GM12875 (cell line): ENCODE measurements around the gene KCNK17.
A peak's percentile ranks its signal among the peaks of the same experiment; 100 is the strongest.

Experiments used
- H3K4me3 ChIP-seq: one replicate; pipeline ENCODE4 v1.5.1; 2011; ENCODE audit warnings: low read depth, low read length, control low read depth
- CTCF ChIP-seq: IDR thresholded peaks from 2 replicates; pipeline ENCODE4 v1.5.1; 2011; ENCODE audit warnings: low read depth, mild to moderate bottlenecking, control low read depth, inconsistent platforms, low read length, moderate library complexity, borderline replicate concordance; ENCODE audit not compliant: insufficient read depth

The KCNK17 gene

DNA sequence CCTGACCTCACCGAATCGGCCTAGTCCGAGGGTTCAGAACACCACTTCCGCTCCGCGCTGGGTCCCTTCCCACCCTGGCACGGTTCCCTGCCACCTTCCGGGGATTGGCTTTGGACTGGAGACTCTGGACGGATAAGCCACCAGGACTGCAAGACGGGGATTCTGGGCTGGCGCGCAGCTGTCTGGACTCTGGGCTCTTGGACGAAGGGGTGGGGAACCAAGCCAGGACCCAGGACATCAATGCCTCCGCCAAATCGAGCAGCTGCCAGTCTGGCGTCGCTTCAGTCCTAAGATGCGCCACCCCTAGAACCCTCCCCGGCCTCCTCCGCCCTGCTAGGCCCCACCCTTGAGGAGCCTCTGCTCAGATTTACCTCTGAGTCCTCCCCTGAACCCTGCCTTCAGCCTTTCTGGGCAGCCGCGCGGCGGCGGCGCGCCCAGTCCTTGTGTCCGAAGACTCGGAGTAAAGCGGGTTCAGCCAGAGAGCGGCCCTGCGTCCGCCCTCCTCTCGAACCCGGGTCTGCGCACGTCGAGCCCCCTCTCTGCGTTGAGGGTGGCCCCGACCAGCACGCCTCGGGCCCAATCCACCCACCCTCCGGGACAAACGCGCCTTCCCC lies 1.2 kb downstream of the KCNK17 start:
- no peak overlapping the region for H3K4me3 ChIP-seq
- no peak for TF ChIP-seq CTCF

DNA sequence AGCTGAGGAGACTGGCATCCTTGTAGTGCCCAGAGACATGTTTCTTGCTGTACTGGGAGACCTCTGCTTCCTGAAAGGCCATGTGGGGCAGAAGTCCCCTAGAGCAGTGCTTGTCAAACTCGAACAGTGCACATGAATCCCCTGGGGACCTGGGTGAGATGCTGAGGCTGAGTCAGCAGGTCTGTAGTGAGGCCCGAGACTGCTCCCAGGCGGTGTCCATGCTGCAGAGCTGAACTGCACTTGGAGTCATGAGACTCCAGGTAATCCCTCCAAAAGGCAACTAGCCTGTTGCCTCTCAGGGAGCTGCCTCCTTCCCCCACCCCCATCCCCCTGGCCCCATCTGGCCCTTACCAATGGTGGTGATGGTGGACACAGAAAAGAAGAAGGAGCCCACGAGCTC lies 3.7 kb downstream of the KCNK17 start:
- H3K4me3 ChIP-seq, result no peak overlapping the region
- no peak for TF ChIP-seq CTCF

- TF ChIP-seq CTCF, result peak; percentile 82
- no peak overlapping the region for H3K4me3 ChIP-seq
These were observed 4.2 kb downstream of the KCNK17 start for GRCh38 chr6:39309942-39310531.

DNA sequence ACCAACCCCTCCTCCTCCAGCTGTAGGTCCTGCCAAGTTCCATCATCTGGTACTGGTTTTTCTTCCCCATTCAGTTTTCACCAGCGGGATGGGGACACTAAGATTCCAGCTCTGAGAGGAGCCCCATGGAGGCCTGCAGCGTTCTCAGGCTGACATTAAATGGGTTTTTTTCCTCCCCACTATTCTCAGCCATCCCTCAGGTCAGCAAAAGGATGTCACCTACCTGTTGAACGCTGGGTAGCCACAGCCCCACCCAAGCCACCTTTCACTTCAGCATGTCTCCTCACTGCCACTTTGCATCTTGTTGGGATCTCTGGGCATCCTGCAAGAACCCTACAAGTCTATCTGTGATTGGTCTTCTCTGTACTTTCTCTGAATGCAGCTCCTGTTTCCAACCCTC lies 6.8 kb downstream of the KCNK17 start:
- no peak for TF ChIP-seq CTCF
- H3K4me3 ChIP-seq, result no peak overlapping the region

DNA sequence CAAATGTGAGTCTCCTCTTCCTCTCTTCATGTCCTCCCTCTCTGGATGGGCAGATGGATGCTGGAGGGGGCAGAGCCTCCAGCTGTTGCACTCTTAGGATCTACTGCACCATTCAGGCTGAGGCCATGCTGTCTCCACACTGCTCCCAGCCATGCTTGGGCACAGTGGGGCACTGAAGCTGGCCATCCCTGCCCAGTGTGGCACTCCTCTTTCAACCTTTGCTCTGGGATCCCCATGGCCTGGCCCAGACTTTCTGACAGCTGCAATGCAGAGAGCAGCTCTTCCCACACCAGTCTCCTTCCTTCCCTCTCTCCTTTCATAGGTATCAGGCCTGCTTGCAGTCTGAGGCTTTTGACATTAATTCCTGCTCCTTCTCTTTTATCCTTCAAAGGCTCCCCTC lies 9.3 kb downstream of the KCNK17 start:
- H3K4me3 ChIP-seq, result no peak overlapping the region
- no peak for TF ChIP-seq CTCF

DNA sequence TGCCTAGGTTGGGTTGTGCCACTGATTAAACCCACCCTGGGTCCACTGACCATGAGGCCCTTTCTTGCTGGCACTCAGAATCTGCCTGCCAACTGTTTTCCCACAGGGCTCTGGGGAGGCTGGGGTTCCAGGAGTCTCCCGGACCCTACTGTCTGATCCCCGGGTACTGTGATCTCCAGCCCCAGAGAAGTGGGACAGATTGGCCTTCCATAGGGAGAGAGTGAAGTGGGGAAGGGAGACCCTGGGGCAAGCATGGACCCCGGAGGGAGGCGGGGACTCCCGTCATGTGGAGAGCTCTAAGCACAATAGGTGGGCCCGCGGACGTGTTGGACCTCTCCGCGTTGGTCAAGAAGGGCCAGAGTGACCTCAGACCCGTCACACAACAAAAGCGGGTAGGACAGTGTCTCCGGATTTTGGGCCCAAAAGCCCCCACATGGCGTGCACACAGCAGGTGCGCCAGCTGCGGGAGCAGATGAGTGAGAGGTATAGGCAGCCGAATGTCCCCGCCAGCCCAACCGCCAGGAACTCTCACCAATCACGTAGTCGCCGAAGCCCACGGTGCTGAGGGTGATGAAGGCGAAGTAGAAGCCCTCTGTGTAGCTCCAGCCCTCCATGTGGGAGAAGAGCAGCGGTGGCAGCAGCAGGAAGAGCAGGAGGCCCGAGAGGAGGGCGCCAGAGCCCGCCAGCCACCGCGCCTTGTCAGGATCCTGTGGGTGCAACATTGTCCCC lies 10.6 kb downstream of the KCNK17 start:
- no peak for TF ChIP-seq CTCF
- H3K4me3 ChIP-seq, result no peak overlapping the region
